Upper lobe of left lung (tissue), 6 donors: ENCODE data around the gene TESPA1. TPM values are rescaled to one million over a fixed set of nuclear protein-coding genes. Genes with fewer than 3 reads are reported as not detected.
A peak's percentile ranks its signal among the peaks of the same experiment; 100 is the strongest.

Experiments used
- ATAC-seq, 2 donors: fragments of 200-7000 bp; cut with Tn5 transposase; one replicate each; pipeline ENCODE4 v1.9.1; 2022; ENCODE audit warnings: mild to moderate bottlenecking in 2 of 2, moderate library complexity in 2 of 2; ENCODE audit not compliant: low FRiP score in 2 of 2
- DNase-seq, 2 donors: peaks; one replicate each; pipeline ENCODE4 v3.0.0-alpha.2; 2019 to 2020
- H3K27ac ChIP-seq, 4 donors: fragments of 200-600 bp; sonication (generic); one replicate each; pipeline ENCODE4 v1.5.1; 2016 to 2019
- H3K27me3 ChIP-seq, 4 donors: fragments of 200-600 bp; sonication (generic); one replicate each; pipeline ENCODE4 v1.5.1; 2017 to 2019
- H3K36me3 ChIP-seq, 4 donors: fragments of 200-600 bp; sonication (generic); one replicate each; pipeline ENCODE4 v1.5.1; 2016 to 2019
- H3K4me1 ChIP-seq, 4 donors: fragments of 200-600 bp; sonication (generic); one replicate each; pipeline ENCODE4 v1.5.1; 2018 to 2019
- H3K4me3 ChIP-seq, 4 donors: fragments of 200-600 bp; sonication (generic); one replicate each; pipeline ENCODE4 v1.5.1; 2017 to 2019; ENCODE audit warnings: mild to moderate bottlenecking in 2 of 4, moderate library complexity in 1 of 4
- H3K9me3 ChIP-seq, 4 donors: fragments of 200-600 bp; sonication (generic); one replicate each; pipeline ENCODE4 v1.5.1; 2018 to 2019
- CTCF ChIP-seq, 6 experiments: fragments of 450-650 bp in 4 of 6; fragments of 200-600 bp in 2 of 6; sonication (generic) in 2 of 6; IDR thresholded peaks; one replicate each; pipeline ENCODE4 v1.5.1; 2016 to 2019; ENCODE audit warnings: antibody characterized with exemption in 6 of 6
- EP300 ChIP-seq, 4 donors: sonication (generic); formaldehyde crosslinking; IDR thresholded peaks; one replicate each; pipeline ENCODE4 v1.5.1; 2017; ENCODE audit warnings: antibody characterized with exemption in 4 of 4, control low read depth in 2 of 4
- POLR2A ChIP-seq, 4 donors: fragments of 450-650 bp; IDR thresholded peaks; one replicate each; pipeline ENCODE4 v1.5.1; 2016 to 2017; ENCODE audit warnings: antibody characterized with exemption in 4 of 4, mild to moderate bottlenecking in 2 of 4
- POLR2AphosphoS5 ChIP-seq, 2 donors: sonication (generic); formaldehyde crosslinking; IDR thresholded peaks; one replicate each; pipeline ENCODE4 v1.5.1; 2017; ENCODE audit warnings: antibody characterized with exemption in 2 of 2
- WGBS, 2 donors: methylation state at CpG; one replicate each; pipeline ENCODE4 v1.1.5; 2017 to 2018; 5-methylcytosine and 5-hydroxymethylcytosine counted together
- total RNA-seq, 6 donors: library from RNA; depleted of rRNA in 4 of 6; stranded (reverse); fragments of >200 nt in 4 of 6; gene quantifications; one replicate each; pipeline versions ENCODE4 v1.1.0 to v1.2.1, GENCODE V29; 2016 to 2021
- donor health status: DM: no; HTN: no; CAD: no; lungs with moderate emphysema.
- donor health status: DM: no; HTN: yes; CAD: no; lungs with severe emphysema.

Gene TESPA1
- total RNA-seq, 6 donors from 2014 or later = 2.7 to 10.5 (median 4.3) TPM

GRCh38 chr12:54961190-54961589, 23.4 kb downstream of the TESPA1 start:
- 82 to 87% methylated on average over 4 of the region's 4 CpGs for WGBS, 2 donors
- ATAC-seq (no peak), DNase-seq (no peak)
- TF ChIP-seq POLR2A (IDR thresholded peaks at IDR 0.05) (no peak), POLR2AphosphoS5 (IDR thresholded peaks at IDR 0.05) (no peak), CTCF (IDR thresholded peaks at IDR 0.05) (no peak), EP300 (IDR thresholded peaks at IDR 0.05) (no peak)
- no peak overlapping the region for H3K4me3 ChIP-seq
- H3K27ac ChIP-seq = no peak overlapping the region
- no peaks in the 10 kb centered on the region for H3K27me3 ChIP-seq
- no peaks in the 10 kb centered on the region for H3K4me1 ChIP-seq
- H3K36me3 ChIP-seq = no peaks in the 10 kb centered on the region
- no peaks in the 10 kb centered on the region for H3K9me3 ChIP-seq

DNA sequence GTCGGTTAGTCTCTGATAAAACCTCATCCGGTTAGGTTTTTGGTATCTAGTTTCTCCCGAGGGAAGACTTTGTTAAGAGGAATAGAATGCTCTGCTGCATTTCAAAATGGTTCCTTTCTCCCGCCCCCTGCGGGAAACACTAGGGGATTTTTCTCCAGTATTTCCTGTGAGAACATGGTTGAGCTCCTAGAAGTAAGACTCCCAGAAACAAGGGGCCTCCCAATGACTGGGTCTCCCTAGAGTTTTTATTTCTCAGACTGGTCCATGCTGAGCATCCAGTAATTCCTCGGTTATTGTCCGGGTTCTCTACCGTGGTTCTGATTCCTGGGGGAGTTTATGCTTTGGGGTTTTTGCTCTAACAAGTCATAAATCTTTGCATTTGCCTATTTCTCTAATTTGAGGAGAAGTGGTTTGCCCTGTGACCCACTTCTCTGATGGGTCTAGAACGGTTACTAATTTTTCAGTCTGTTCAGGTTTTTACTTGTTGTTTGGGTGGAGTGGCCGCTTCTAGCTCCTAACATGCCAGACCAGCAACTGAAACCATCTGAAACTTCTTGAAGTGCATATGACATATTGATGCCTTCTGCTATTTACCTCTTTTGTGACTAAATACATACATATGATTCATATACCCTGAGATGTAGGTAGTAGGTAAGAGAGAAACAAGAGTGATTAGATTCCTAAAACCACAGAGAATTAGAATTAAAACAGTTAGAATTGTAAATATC, 25.1 kb downstream of the TESPA1 start:
- Histone ChIP-seq H3K9me3 (no peaks in the 10 kb centered on the region), H3K4me1 (no peaks in the 10 kb centered on the region), H3K27me3 (no peaks in the 10 kb centered on the region), H3K36me3 (no peaks in the 10 kb centered on the region), H3K4me3 (no peak overlapping the region), H3K27ac (no peak overlapping the region)
- ATAC-seq = no peak
- WGBS, 2 donors = 57 to 69% methylated on average over 10 of the region's 10 CpGs
- TF ChIP-seq EP300 (IDR thresholded peaks at IDR 0.05) = no peak
- TF ChIP-seq POLR2AphosphoS5 (IDR thresholded peaks at IDR 0.05) = no peak
- TF ChIP-seq CTCF (IDR thresholded peaks at IDR 0.05) = no peak
- TF ChIP-seq POLR2A (IDR thresholded peaks at IDR 0.05) = no peak
- DNase-seq = no peak

- Histone ChIP-seq H3K4me3 (no peak overlapping the region), H3K4me1 (no peaks in the 10 kb centered on the region), H3K27me3 (no peaks in the 10 kb centered on the region), H3K27ac (no peak overlapping the region), H3K9me3 (no peaks in the 10 kb centered on the region), H3K36me3 (no peaks in the 10 kb centered on the region)
- peak in 1 of 2 donors; percentile 81 for ATAC-seq
- no peak for DNase-seq
- TF ChIP-seq POLR2A (IDR thresholded peaks at IDR 0.05) (no peak), EP300 (IDR thresholded peaks at IDR 0.05) (no peak), POLR2AphosphoS5 (IDR thresholded peaks at IDR 0.05) (no peak), CTCF (IDR thresholded peaks at IDR 0.05) (peak in 5 of 6 experiments; percentile 15 to 75 (median 71))
- 65 to 96% methylated on average over 3 of the region's 3 CpGs for WGBS, 2 donors
Measured at GRCh38 chr12:54958048-54958658, 26.4 kb downstream of the TESPA1 start.

GRCh38 chr12:54956818-54957641, 27.5 kb downstream of the TESPA1 start:
- ATAC-seq = no peak
- Histone ChIP-seq H3K27ac (no peak overlapping the region), H3K4me1 (no peaks in the 10 kb centered on the region), H3K27me3 (no peaks in the 10 kb centered on the region), H3K4me3 (no peak overlapping the region), H3K9me3 (no peaks in the 10 kb centered on the region), H3K36me3 (no peaks in the 10 kb centered on the region)
- no peak for DNase-seq
- 70 to 74% methylated on average over 10 of the region's 10 CpGs for WGBS, 2 donors
- no peak for TF ChIP-seq EP300 (IDR thresholded peaks at IDR 0.05)
- no peak for TF ChIP-seq POLR2AphosphoS5 (IDR thresholded peaks at IDR 0.05)
- no peak for TF ChIP-seq CTCF (IDR thresholded peaks at IDR 0.05)
- no peak for TF ChIP-seq POLR2A (IDR thresholded peaks at IDR 0.05)
